Right lobe of liver (tissue), 4 donors: ENCODE measurements around the gene ULK2.
"Not testable (repeated sequence)": the region's sequence is repeated elsewhere in the genome, so short reads cannot be mapped to it uniquely, and the experiment has no call there.

Experiments used
- POLR2A ChIP-seq: fragments of 450-650 bp; IDR thresholded peaks from one replicate; pipeline ENCODE4 v1.6.1; 2017; ENCODE audit warnings: antibody characterized with exemption, mild to moderate bottlenecking
- TF ChIP-seq, protein P1 (sequence below), 4 donors: fragments of 200-600 bp in 3 of 4; fragments of 450-650 bp in 1 of 4; IDR thresholded peaks; one replicate each; pipeline versions ENCODE4 v1.5.1 to v1.8.0; 2016 to 2022; ENCODE audit warnings: antibody characterized with exemption in 4 of 4, mild to moderate bottlenecking in 2 of 4
- donor health status: DM: no; HTN: no; CAD: no.
- donor health status: DM: no; HTN: no; CAD: no.
- donor health status: DM: no; HTN: yes; CAD: no.

DNA sequence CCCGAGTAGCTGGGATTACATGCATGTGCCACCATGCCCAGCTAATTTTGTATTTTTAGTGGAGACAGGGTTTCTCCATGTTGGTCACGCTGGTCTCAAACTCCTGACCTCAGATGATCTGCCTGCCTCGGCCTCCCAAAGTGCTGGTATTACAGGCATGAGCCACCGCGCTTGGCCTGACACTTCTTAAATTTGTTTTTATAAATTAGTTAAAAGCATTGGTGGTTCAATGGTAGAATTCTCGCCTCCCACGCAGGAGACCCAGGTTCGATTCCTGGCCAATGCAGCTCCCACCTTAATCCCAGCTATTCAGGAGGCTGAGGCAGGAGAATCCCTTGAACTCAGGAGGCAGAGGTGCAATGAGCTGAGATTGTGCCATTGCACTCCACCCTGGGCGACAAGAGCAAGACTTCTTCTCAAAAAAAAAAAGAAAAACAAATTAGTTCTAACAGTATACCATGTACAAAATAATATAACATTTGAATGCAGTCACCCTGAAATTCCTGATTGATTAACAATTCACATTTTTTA lies 7.0 kb downstream of the ULK2 start:
- TF ChIP-seq, protein P1, sequence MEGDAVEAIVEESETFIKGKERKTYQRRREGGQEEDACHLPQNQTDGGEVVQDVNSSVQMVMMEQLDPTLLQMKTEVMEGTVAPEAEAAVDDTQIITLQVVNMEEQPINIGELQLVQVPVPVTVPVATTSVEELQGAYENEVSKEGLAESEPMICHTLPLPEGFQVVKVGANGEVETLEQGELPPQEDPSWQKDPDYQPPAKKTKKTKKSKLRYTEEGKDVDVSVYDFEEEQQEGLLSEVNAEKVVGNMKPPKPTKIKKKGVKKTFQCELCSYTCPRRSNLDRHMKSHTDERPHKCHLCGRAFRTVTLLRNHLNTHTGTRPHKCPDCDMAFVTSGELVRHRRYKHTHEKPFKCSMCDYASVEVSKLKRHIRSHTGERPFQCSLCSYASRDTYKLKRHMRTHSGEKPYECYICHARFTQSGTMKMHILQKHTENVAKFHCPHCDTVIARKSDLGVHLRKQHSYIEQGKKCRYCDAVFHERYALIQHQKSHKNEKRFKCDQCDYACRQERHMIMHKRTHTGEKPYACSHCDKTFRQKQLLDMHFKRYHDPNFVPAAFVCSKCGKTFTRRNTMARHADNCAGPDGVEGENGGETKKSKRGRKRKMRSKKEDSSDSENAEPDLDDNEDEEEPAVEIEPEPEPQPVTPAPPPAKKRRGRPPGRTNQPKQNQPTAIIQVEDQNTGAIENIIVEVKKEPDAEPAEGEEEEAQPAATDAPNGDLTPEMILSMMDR (IDR thresholded peaks at IDR 0.05) = not testable (repeated sequence)
- TF ChIP-seq POLR2A = not testable (repeated sequence)
